AG10803 (cell line): ENCODE results near the gene CTSC.

Experiments used
- DNase-seq: peaks from one replicate; pipeline ENCODE4 v3.0.0; 2010; ENCODE audit warnings: low read depth
- H3K4me3 ChIP-seq: 2 replicates; pipeline ENCODE4 v1.5.1; 2011; ENCODE audit warnings: mild to moderate bottlenecking, low read length, control low read depth
- CTCF ChIP-seq: conservative IDR thresholded peaks from 2 replicates; pipeline ENCODE4 v1.5.1; 2011; ENCODE audit warnings: mild to moderate bottlenecking, low read length, control low read depth, inconsistent platforms

The CTSC gene

GRCh38 chr11:88341522-88342251 is 4.2 kb upstream of the CTSC start:
- no peak overlapping the region for H3K4me3 ChIP-seq
- DNase-seq: no peak
- no peak for TF ChIP-seq CTCF

- no peak overlapping the region for H3K4me3 ChIP-seq
- no peak for DNase-seq
- TF ChIP-seq CTCF: no peak
Observed at GRCh38 chr11:88340366-88340935, 2.9 kb upstream of the CTSC start.

- H3K4me3 ChIP-seq: peak overlapping the region; percentile 96
- TF ChIP-seq CTCF: no peak
- peak; percentile 76 for DNase-seq
Observed at GRCh38 chr11:88337987-88338668, 592 bp upstream of the CTSC start.

GRCh38 chr11:88335284-88335683 is 2.3 kb downstream of the CTSC start:
- H3K4me3 ChIP-seq: peak overlapping the region; percentile 21
- TF ChIP-seq CTCF: no peak

GRCh38 chr11:88333862-88334261 is 3.7 kb downstream of the CTSC start:
- no peak for TF ChIP-seq CTCF

More at GRCh38 chr11:88335284-88335683, 2.3 kb downstream of the CTSC start:
- no peak for DNase-seq

GRCh38 chr11:88332851-88333250 is 4.7 kb downstream of the CTSC start:
- H3K4me3 ChIP-seq: no peak overlapping the region
- DNase-seq: no peak
- no peak for TF ChIP-seq CTCF

More at GRCh38 chr11:88333862-88334261, 3.7 kb downstream of the CTSC start:
- H3K4me3 ChIP-seq: no peak overlapping the region
- no peak for DNase-seq
